Fibroblast of lung (primary cell): ENCODE data around the gene BTG1.

Experiments
- EZH2 ChIP-seq: IDR thresholded peaks from 2 replicates; pipeline ENCODE4 v1.5.1; 2012; ENCODE audit warnings: low read length, control low read depth, mild to moderate bottlenecking; ENCODE audit errors: missing control alignments
- TF ChIP-seq, protein P1 (sequence below), 2 donors: IDR thresholded peaks in 1 of 2; conservative IDR thresholded peaks in 1 of 2; 1 replicate in 1 of 2; 2 replicates in 1 of 2; pipeline ENCODE4 v1.5.1; 2011 to 2012; ENCODE audit warnings: low read length in 2 of 2, control low read depth in 1 of 2, inconsistent platforms in 1 of 2, low read depth in 1 of 2, mild to moderate bottlenecking in 1 of 2

DNA sequence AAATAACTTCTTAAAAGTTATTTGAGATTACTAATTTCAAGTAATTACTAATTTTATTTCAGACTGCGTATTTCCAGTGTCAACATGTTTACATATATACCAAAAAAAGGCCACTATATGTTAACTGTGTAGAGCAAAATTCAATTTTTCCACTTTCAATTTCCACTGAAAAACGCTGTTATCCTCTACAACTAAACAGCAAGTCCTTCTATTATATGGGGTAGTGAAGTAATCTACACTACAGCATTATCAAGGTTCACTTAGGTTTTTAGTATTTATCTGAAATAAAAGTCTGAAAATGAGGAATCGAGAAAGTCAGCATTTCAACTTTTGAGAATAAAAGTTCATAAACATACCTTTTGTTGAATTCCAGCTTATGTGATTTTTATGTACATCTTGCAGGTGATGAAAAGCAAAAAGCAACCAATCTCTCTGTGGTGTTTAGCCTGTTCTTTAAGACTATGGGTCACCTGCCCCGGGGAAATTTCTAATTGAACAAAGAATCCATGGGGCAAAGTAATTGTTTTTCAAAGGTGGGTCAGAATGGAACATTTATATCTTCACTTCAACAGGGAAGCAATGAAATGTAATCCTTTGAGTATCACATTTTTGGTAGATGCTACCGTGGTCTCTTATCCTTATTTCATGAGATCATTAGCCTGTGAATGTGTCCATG is 3.3 kb downstream of the BTG1 start:
- TF ChIP-seq, protein P1, sequence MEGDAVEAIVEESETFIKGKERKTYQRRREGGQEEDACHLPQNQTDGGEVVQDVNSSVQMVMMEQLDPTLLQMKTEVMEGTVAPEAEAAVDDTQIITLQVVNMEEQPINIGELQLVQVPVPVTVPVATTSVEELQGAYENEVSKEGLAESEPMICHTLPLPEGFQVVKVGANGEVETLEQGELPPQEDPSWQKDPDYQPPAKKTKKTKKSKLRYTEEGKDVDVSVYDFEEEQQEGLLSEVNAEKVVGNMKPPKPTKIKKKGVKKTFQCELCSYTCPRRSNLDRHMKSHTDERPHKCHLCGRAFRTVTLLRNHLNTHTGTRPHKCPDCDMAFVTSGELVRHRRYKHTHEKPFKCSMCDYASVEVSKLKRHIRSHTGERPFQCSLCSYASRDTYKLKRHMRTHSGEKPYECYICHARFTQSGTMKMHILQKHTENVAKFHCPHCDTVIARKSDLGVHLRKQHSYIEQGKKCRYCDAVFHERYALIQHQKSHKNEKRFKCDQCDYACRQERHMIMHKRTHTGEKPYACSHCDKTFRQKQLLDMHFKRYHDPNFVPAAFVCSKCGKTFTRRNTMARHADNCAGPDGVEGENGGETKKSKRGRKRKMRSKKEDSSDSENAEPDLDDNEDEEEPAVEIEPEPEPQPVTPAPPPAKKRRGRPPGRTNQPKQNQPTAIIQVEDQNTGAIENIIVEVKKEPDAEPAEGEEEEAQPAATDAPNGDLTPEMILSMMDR (conservative IDR thresholded peaks at IDR 0.05 in 1 of 2, IDR thresholded peaks at IDR 0.05 in 1 of 2; ENCODE audit: low read depth in 1 of 2, low read length in 2 of 2), result no peak
- no peak for TF ChIP-seq EZH2
